Brain pericyte (primary cell): ENCODE data around the gene BROX.

Experiments used
- DNase-seq: peaks from one replicate; pipeline ENCODE4 v3.0.0-alpha.2; 2012; ENCODE audit warnings: low read depth, low spot score

The BROX gene

DNA sequence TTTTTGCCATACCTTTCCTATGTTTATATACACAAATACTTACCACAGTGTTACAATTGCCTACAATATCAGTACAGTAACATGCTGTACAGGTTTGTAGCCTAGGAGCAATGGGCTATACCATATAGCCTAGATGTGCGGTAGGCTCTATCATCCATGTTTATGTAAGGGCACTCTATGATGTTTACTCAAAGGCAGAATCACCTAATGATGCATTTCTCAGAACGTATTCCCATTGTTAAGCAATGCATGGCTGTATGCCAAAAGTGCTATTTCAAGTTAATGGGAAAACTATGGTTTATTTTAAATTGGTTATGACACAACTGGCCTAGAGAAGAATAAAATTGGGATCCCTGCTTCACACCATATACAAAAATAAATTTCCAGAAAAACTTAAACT lies 65.6 kb downstream of the BROX start:
- DNase-seq = no peak

DNA sequence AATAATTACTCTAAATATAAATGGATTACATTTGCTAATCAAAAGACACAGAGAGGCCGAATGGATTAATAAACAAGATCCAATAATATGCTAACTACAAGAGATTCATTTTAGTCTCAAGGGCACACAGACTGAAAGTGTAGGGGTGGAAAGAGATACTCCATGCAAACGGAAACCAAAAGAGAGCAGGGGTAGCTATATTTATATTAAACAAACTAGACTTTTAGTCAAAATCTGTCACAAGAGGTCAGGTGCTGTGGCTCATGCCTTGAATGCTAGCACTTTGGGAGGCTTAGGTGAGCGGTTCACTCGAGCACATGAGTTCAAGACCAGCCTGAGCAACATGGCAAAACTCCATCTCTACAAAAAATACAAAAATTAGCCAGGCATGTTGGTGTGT lies 68.9 kb downstream of the BROX start:
- no peak for DNase-seq

GRCh38 chr1:222783051-222783450 lies 70.7 kb downstream of the BROX start:
- no peak for DNase-seq

- no peak for DNase-seq
Measured at GRCh38 chr1:222784371-222784770, 72.0 kb downstream of the BROX start.
